HEK293T (cell line): Measurements from ENCODE around the gene TNS2.

Experiments used
- FOXK2 ChIP-seq: fragments of 450-650 bp; IDR thresholded peaks from 2 replicates; pipeline ENCODE4 v1.6.1; 2016; ENCODE audit warnings: mild to moderate bottlenecking
- FOXM1 ChIP-seq: fragments of 450-650 bp; IDR thresholded peaks from 2 replicates; pipeline ENCODE4 v1.6.1; 2017; ENCODE audit warnings: mild to moderate bottlenecking, borderline replicate concordance
- LEF1 ChIP-seq: fragments of 450-650 bp; IDR thresholded peaks from 2 replicates; pipeline ENCODE4 v1.6.1; 2017; ENCODE audit warnings: mild to moderate bottlenecking, borderline replicate concordance

DNA sequence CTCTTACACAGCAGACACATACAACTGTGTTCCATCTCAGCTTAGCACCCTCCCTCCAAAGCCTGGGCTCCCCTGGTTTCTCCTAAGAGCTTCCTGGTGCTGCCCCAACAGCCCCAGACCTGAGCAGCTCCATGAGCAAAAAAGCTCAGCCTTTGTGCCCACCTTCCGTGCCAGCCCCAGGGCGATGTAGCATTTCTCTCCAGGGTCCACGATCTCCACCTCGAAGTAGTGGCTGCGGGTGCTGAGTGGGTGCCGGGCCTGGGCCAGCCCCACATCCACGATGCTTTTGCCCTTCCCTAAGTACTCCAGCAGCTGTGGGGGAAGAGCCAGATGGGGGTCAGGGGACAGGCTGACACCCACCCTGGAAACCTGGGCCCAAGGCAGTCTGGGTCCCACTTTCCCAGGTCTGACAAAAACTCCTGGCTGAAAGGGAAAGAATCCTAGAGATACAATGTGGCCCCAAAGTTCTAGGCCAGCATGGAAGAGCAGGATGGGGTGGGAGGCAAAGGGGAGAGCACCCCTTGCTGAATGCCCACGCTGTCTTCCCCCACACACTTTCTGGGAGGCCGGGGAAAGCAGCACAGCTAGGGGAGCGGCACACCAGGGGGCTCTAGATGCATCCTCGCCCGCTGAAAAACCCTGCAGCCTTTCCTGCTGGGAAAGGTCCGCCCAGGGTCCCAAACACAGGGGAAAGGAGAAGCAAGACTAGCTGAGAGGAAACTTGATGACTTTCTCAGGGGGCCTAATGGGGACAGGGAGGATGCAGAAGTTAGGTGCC lies 18.3 kb downstream of the TNS2 start:
- TF ChIP-seq LEF1 (no peak), FOXK2 (no peak), FOXM1 (no peak)
